ENCODE results near the gene REPS2.

Gene REPS2

GRCh38 chrX:16930392-16930791 lies 16.1 kb upstream of the REPS2 start:
- peak; percentile 58 for DNase-seq
- H2BK5ac ChIP-seq (ENCODE audit: low read length): no peak overlapping the region
- H4K8ac ChIP-seq (ENCODE audit: low read depth, low read length): no peak overlapping the region
- H3K23ac ChIP-seq (ENCODE audit: low read length): no peak overlapping the region
- H3K36me3 ChIP-seq (ENCODE audit: control insufficient read depth, insufficient read depth, low read length): no peaks in the 10 kb centered on the region
- WGBS (ENCODE audit: extremely low coverage, insufficient coverage, low lambda C conversion rate): no CpG with 5 or more reads among the region's 6 CpGs
- H3K27ac ChIP-seq (ENCODE audit: low read depth, low read length): no peak overlapping the region
- no peak overlapping the region for H3K56ac ChIP-seq (ENCODE audit: low read length)
- H3K4me1 ChIP-seq (ENCODE audit: control insufficient read depth, low read depth, low read length): no peaks in the 10 kb centered on the region
- no peaks in the 10 kb centered on the region for H3K79me2 ChIP-seq (ENCODE audit: control insufficient read depth, insufficient read depth, low read length)
- H3K27me3 ChIP-seq (ENCODE audit: insufficient read depth, low read length, poor library complexity): no peaks in the 10 kb centered on the region
- no peak overlapping the region for H2BK15ac ChIP-seq (replicated peaks; ENCODE audit: low read depth)
- no peak overlapping the region for H4K5ac ChIP-seq (ENCODE audit: low read length)
- H3K9ac ChIP-seq (ENCODE audit: low read length): no peak overlapping the region
- no peak overlapping the region for H3K18ac ChIP-seq (ENCODE audit: low read length)
- no peak overlapping the region for H3K4me2 ChIP-seq (ENCODE audit: low read length)
- no peaks in the 10 kb centered on the region for H3K79me1 ChIP-seq (ENCODE audit: low read length)
- H3K4me3 ChIP-seq (ENCODE audit: low read length): no peak overlapping the region
- no peak overlapping the region for H2AK5ac ChIP-seq (ENCODE audit: low read length)
- no peak overlapping the region for H3K4ac ChIP-seq (ENCODE audit: low read depth, low read length)
- no peak overlapping the region for H2BK120ac ChIP-seq (ENCODE audit: low read depth, low read length)

DNA sequence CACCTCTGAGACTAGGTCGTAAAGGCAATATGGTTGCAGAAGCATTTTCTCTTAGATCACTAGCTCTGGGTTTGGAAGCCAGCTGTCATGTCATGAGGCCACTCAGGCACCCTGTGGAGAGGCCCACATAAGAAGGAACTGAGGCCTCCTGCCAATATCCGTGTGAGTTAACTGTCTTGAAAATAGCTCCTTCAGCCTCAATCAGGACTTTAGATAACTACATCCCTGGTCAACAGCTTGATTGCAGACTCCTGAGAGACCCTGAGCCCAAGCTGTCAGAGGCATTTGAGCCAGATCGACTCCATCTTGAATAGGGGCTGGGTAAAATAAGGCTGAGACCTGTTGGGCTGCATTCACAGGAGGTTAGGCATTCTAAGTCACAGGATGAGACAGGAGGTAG lies 15.1 kb upstream of the REPS2 start:
- Histone ChIP-seq H2BK120ac (ENCODE audit: low read depth, low read length) (no peak overlapping the region), H3K36me3 (ENCODE audit: control insufficient read depth, insufficient read depth, low read length) (no peaks in the 10 kb centered on the region), H3K4me3 (ENCODE audit: low read length) (no peak overlapping the region), H2AK5ac (ENCODE audit: low read length) (no peak overlapping the region), H2BK15ac (replicated peaks; ENCODE audit: low read depth) (no peak overlapping the region), H3K4ac (ENCODE audit: low read depth, low read length) (no peak overlapping the region), H3K4me1 (ENCODE audit: control insufficient read depth, low read depth, low read length) (no peaks in the 10 kb centered on the region), H4K5ac (ENCODE audit: low read length) (no peak overlapping the region), H3K79me1 (ENCODE audit: low read length) (no peaks in the 10 kb centered on the region), H3K27ac (ENCODE audit: low read depth, low read length) (no peak overlapping the region), H2BK5ac (ENCODE audit: low read length) (no peak overlapping the region), H3K79me2 (ENCODE audit: control insufficient read depth, insufficient read depth, low read length) (no peaks in the 10 kb centered on the region), H3K23ac (ENCODE audit: low read length) (no peak overlapping the region), H3K9ac (ENCODE audit: low read length) (no peak overlapping the region), H3K4me2 (ENCODE audit: low read length) (no peak overlapping the region), H3K56ac (ENCODE audit: low read length) (no peak overlapping the region), H3K18ac (ENCODE audit: low read length) (no peak overlapping the region), H3K27me3 (ENCODE audit: insufficient read depth, low read length, poor library complexity) (no peaks in the 10 kb centered on the region), H4K8ac (ENCODE audit: low read depth, low read length) (no peak overlapping the region)
- no CpG with 5 or more reads among the region's 3 CpGs for WGBS (ENCODE audit: extremely low coverage, insufficient coverage, low lambda C conversion rate)
- peak; percentile 75 for DNase-seq

DNA sequence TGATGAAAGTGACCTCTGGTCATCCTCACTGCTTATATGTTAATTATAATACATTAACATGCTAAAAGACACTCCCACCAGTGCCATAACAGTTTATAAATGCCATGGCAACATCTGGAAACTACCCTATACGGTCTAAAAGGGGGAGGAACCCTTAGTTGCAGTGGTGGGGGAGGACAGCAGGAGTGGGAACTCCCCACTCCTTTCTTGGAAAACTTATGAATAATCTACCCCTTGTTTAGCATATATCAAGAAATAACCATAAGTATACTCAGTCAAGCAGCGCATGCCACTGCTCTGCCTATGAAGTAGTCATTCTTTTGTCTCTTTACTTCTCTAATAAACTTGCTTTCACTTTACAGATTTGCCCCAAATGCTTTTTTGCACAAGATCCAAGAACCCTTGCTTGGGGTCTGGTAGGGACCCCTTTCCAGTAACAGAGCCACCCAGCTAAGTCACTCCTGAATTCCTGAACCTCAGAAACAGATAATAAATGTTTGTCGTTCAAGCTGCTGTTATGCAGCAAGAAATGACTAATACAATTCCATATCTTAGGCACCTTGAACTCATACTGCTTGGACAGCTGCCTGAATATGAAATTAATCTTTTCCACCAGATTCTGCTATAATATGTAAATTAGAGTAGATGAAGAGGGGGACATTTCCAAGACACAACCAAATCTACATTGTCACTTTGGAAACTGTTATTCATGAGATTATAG lies 14.4 kb upstream of the REPS2 start:
- Histone ChIP-seq H3K4ac (ENCODE audit: low read depth, low read length) (no peak overlapping the region), H3K27me3 (ENCODE audit: insufficient read depth, low read length, poor library complexity) (no peaks in the 10 kb centered on the region), H3K4me3 (ENCODE audit: low read length) (no peak overlapping the region), H3K23ac (ENCODE audit: low read length) (no peak overlapping the region), H4K8ac (ENCODE audit: low read depth, low read length) (no peak overlapping the region), H3K56ac (ENCODE audit: low read length) (no peak overlapping the region), H2BK120ac (ENCODE audit: low read depth, low read length) (no peak overlapping the region), H3K18ac (ENCODE audit: low read length) (no peak overlapping the region), H4K5ac (ENCODE audit: low read length) (no peak overlapping the region), H2BK15ac (replicated peaks; ENCODE audit: low read depth) (no peak overlapping the region), H3K36me3 (ENCODE audit: control insufficient read depth, insufficient read depth, low read length) (no peaks in the 10 kb centered on the region), H2BK5ac (ENCODE audit: low read length) (no peak overlapping the region), H3K79me2 (ENCODE audit: control insufficient read depth, insufficient read depth, low read length) (no peaks in the 10 kb centered on the region), H3K4me1 (ENCODE audit: control insufficient read depth, low read depth, low read length) (no peaks in the 10 kb centered on the region), H3K27ac (ENCODE audit: low read depth, low read length) (no peak overlapping the region), H2AK5ac (ENCODE audit: low read length) (no peak overlapping the region), H3K9ac (ENCODE audit: low read length) (no peak overlapping the region), H3K79me1 (ENCODE audit: low read length) (no peaks in the 10 kb centered on the region), H3K4me2 (ENCODE audit: low read length) (no peak overlapping the region)
- no CpG with 5 or more reads among the region's 3 CpGs for WGBS (ENCODE audit: extremely low coverage, insufficient coverage, low lambda C conversion rate)
- no peak for DNase-seq

DNA sequence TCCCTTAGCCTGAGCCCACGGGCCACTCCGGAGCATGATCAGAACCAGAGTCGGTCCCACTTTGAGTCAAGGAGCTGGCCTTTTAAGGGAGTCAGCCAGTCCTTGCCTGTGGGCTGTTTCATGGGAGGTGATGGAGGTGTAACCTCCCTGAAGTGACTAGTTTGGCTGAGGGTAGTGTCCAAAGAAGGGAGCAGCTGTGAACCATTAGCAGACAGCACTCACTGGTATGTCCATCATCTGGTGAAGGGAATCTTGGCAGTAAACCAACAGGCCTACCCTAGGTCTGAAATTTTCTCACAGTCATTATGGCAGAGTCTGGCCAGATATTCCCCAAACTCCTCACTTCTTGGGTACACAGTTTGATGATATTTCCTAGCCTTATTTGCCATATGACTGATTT lies 12.3 kb upstream of the REPS2 start:
- no peak overlapping the region for H3K23ac ChIP-seq (ENCODE audit: low read length)
- no peak overlapping the region for H3K4me2 ChIP-seq (ENCODE audit: low read length)
- no peak overlapping the region for H2BK120ac ChIP-seq (ENCODE audit: low read depth, low read length)
- H3K27ac ChIP-seq (ENCODE audit: low read depth, low read length): no peak overlapping the region
- DNase-seq: no peak
- H3K4me1 ChIP-seq (ENCODE audit: control insufficient read depth, low read depth, low read length): no peaks in the 10 kb centered on the region
- no CpG with 5 or more reads among the region's 3 CpGs for WGBS (ENCODE audit: extremely low coverage, insufficient coverage, low lambda C conversion rate)
- no peaks in the 10 kb centered on the region for H3K79me2 ChIP-seq (ENCODE audit: control insufficient read depth, insufficient read depth, low read length)
- H3K36me3 ChIP-seq (ENCODE audit: control insufficient read depth, insufficient read depth, low read length): no peaks in the 10 kb centered on the region
- no peak overlapping the region for H4K8ac ChIP-seq (ENCODE audit: low read depth, low read length)
- H3K4ac ChIP-seq (ENCODE audit: low read depth, low read length): no peak overlapping the region
- no peak overlapping the region for H2AK5ac ChIP-seq (ENCODE audit: low read length)
- no peak overlapping the region for H3K18ac ChIP-seq (ENCODE audit: low read length)
- no peak overlapping the region for H2BK5ac ChIP-seq (ENCODE audit: low read length)
- H3K79me1 ChIP-seq (ENCODE audit: low read length): no peaks in the 10 kb centered on the region
- no peak overlapping the region for H3K56ac ChIP-seq (ENCODE audit: low read length)
- H4K5ac ChIP-seq (ENCODE audit: low read length): no peak overlapping the region
- no peak overlapping the region for H3K4me3 ChIP-seq (ENCODE audit: low read length)
- no peaks in the 10 kb centered on the region for H3K27me3 ChIP-seq (ENCODE audit: insufficient read depth, low read length, poor library complexity)
- H3K9ac ChIP-seq (ENCODE audit: low read length): no peak overlapping the region
- H2BK15ac ChIP-seq (replicated peaks; ENCODE audit: low read depth): no peak overlapping the region

DNA sequence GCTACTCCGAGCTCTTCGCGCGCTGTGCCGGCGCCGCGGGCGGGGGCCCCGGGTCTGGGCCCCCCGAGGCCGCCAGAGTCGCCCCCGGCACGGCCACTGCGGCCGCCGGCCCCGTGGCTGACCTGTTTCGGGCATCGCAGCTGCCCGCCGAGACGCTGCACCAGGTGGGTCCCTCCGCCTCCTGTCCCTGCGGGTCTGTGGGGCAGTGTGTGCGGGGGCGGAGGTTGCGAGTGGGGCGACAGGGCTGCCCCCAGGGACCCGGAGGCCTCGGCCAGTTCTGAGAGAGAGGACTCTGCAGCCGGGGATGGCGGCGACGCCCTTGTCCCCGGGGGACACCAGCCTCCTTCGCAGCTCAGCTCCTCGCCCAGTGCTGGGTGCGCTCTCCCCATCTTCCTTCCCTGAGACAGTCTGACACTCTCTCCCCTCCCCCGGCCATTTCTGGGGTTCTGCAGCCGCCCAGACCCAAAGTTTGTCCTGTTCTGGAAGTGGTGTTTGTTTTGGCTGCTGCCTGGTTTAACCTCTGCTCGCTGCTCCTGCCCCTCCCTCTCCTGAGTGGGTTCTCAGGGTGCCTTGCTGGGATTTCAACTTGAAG lies 609 bp downstream of the REPS2 start:
- no peaks in the 10 kb centered on the region for H3K4me1 ChIP-seq (ENCODE audit: control insufficient read depth, low read depth, low read length)
- no peaks in the 10 kb centered on the region for H3K79me2 ChIP-seq (ENCODE audit: control insufficient read depth, insufficient read depth, low read length)
- H3K4me3 ChIP-seq (ENCODE audit: low read length): no peak overlapping the region
- H3K9ac ChIP-seq (ENCODE audit: low read length): peak overlapping the region; percentile 40
- H2BK5ac ChIP-seq (ENCODE audit: low read length): no peak overlapping the region
- no peak overlapping the region for H2BK15ac ChIP-seq (replicated peaks; ENCODE audit: low read depth)
- no peak for DNase-seq
- H4K8ac ChIP-seq (ENCODE audit: low read depth, low read length): no peak overlapping the region
- H3K56ac ChIP-seq (ENCODE audit: low read length): peak overlapping the region; percentile 64
- no peaks in the 10 kb centered on the region for H3K79me1 ChIP-seq (ENCODE audit: low read length)
- no peak overlapping the region for H2BK120ac ChIP-seq (ENCODE audit: low read depth, low read length)
- no CpG with 5 or more reads among the region's 43 CpGs for WGBS (ENCODE audit: extremely low coverage, insufficient coverage, low lambda C conversion rate)
- peak overlapping the region; percentile 46 for H3K4me2 ChIP-seq (ENCODE audit: low read length)
- no peak overlapping the region for H3K18ac ChIP-seq (ENCODE audit: low read length)
- no peak overlapping the region for H2AK5ac ChIP-seq (ENCODE audit: low read length)
- H3K4ac ChIP-seq (ENCODE audit: low read depth, low read length): no peak overlapping the region
- H3K27me3 ChIP-seq (ENCODE audit: insufficient read depth, low read length, poor library complexity): no peaks in the 10 kb centered on the region
- H3K36me3 ChIP-seq (ENCODE audit: control insufficient read depth, insufficient read depth, low read length): no peaks in the 10 kb centered on the region
- no peak overlapping the region for H3K23ac ChIP-seq (ENCODE audit: low read length)
- no peak overlapping the region for H4K5ac ChIP-seq (ENCODE audit: low read length)
- H3K27ac ChIP-seq (ENCODE audit: low read depth, low read length): no peak overlapping the region

GRCh38 chrX:16950423-16950822 lies 4.0 kb downstream of the REPS2 start:
- H3K23ac ChIP-seq (ENCODE audit: low read length): no peak overlapping the region
- H3K36me3 ChIP-seq (ENCODE audit: control insufficient read depth, insufficient read depth, low read length): no peaks in the 10 kb centered on the region
- H3K27me3 ChIP-seq (ENCODE audit: insufficient read depth, low read length, poor library complexity): no peaks in the 10 kb centered on the region
- no peaks in the 10 kb centered on the region for H3K4me1 ChIP-seq (ENCODE audit: control insufficient read depth, low read depth, low read length)
- no peak overlapping the region for H4K8ac ChIP-seq (ENCODE audit: low read depth, low read length)
- no peak overlapping the region for H3K18ac ChIP-seq (ENCODE audit: low read length)
- no peaks in the 10 kb centered on the region for H3K79me2 ChIP-seq (ENCODE audit: control insufficient read depth, insufficient read depth, low read length)
- no peak overlapping the region for H3K9ac ChIP-seq (ENCODE audit: low read length)
- no peak overlapping the region for H3K4me2 ChIP-seq (ENCODE audit: low read length)
- no peak overlapping the region for H2BK5ac ChIP-seq (ENCODE audit: low read length)
- H3K56ac ChIP-seq (ENCODE audit: low read length): no peak overlapping the region
- no peak overlapping the region for H3K4ac ChIP-seq (ENCODE audit: low read depth, low read length)
- no CpG with 5 or more reads among the region's 4 CpGs for WGBS (ENCODE audit: extremely low coverage, insufficient coverage, low lambda C conversion rate)
- H3K4me3 ChIP-seq (ENCODE audit: low read length): no peak overlapping the region
- no peak overlapping the region for H2BK15ac ChIP-seq (replicated peaks; ENCODE audit: low read depth)
- H3K79me1 ChIP-seq (ENCODE audit: low read length): no peaks in the 10 kb centered on the region
- no peak overlapping the region for H3K27ac ChIP-seq (ENCODE audit: low read depth, low read length)
- no peak overlapping the region for H4K5ac ChIP-seq (ENCODE audit: low read length)
- no peak for DNase-seq
- no peak overlapping the region for H2AK5ac ChIP-seq (ENCODE audit: low read length)
- no peak overlapping the region for H2BK120ac ChIP-seq (ENCODE audit: low read depth, low read length)

Measured in mesendoderm (in vitro differentiated cells).